Keratinocyte (primary cell): ENCODE measurements around the gene SUGCT.

ENCODE experiments used
- EZH2 ChIP-seq: IDR thresholded peaks from one replicate; pipeline ENCODE4 v1.6.1; 2012; ENCODE audit warnings: inconsistent platforms, mild to moderate bottlenecking, low read length, moderate library complexity
- TF ChIP-seq, protein P1 (sequence below), 3 experiments: IDR thresholded peaks in 1 of 3; conservative IDR thresholded peaks in 1 of 3; optimal IDR thresholded peaks in 1 of 3; 2 replicates in 2 of 3; 3 replicates in 1 of 3; pipeline versions ENCODE3 to v1.5.1; 2011; ENCODE audit warnings: low read length in 3 of 3, mild to moderate bottlenecking in 3 of 3, moderate library complexity in 2 of 3, control low read depth in 1 of 3, inconsistent platforms in 1 of 3; ENCODE audit not compliant: insufficient read depth in 2 of 3; ENCODE audit errors: extremely low read depth in 1 of 3

GRCh38 chr7:40808378-40808942, 673.7 kb downstream of the SUGCT start:
- TF ChIP-seq, protein P1, sequence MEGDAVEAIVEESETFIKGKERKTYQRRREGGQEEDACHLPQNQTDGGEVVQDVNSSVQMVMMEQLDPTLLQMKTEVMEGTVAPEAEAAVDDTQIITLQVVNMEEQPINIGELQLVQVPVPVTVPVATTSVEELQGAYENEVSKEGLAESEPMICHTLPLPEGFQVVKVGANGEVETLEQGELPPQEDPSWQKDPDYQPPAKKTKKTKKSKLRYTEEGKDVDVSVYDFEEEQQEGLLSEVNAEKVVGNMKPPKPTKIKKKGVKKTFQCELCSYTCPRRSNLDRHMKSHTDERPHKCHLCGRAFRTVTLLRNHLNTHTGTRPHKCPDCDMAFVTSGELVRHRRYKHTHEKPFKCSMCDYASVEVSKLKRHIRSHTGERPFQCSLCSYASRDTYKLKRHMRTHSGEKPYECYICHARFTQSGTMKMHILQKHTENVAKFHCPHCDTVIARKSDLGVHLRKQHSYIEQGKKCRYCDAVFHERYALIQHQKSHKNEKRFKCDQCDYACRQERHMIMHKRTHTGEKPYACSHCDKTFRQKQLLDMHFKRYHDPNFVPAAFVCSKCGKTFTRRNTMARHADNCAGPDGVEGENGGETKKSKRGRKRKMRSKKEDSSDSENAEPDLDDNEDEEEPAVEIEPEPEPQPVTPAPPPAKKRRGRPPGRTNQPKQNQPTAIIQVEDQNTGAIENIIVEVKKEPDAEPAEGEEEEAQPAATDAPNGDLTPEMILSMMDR (optimal IDR thresholded peaks at IDR 0.05 in 1 of 3, IDR thresholded peaks at IDR 0.05 in 1 of 3, conservative IDR thresholded peaks at IDR 0.05 in 1 of 3; ENCODE audit: extremely low read depth in 1 of 3, insufficient read depth in 2 of 3, low read length in 3 of 3) = no peak
- no peak for TF ChIP-seq EZH2
